Liver (tissue), 3 donors: ENCODE results near the gene CCDC60.

Experiments used
- GABPA ChIP-seq, 2 donors: IDR thresholded peaks in 1 of 2; conservative IDR thresholded peaks in 1 of 2; 2 replicates each; pipeline ENCODE4 v1.6.1; 2016; ENCODE audit warnings: antibody characterized with exemption in 2 of 2, mild to moderate bottlenecking in 1 of 2, moderate library complexity in 1 of 2
- HNF4G ChIP-seq: IDR thresholded peaks from 2 replicates; pipeline ENCODE4 v1.6.1; 2016; ENCODE audit warnings: antibody characterized with exemption
- JUND ChIP-seq, 2 donors: IDR thresholded peaks; 2 replicates each; pipeline ENCODE4 v1.6.1; 2016; ENCODE audit warnings: antibody characterized with exemption in 2 of 2
- NR2F2 ChIP-seq: IDR thresholded peaks from 2 replicates; pipeline ENCODE4 v1.6.1; 2016; ENCODE audit warnings: antibody characterized with exemption
- RAD21 ChIP-seq, 2 donors: IDR thresholded peaks; 2 replicates each; pipeline ENCODE4 v1.6.1; 2016; ENCODE audit warnings: antibody characterized with exemption in 2 of 2, mild to moderate bottlenecking in 2 of 2
- RXRA ChIP-seq, 2 donors: IDR thresholded peaks; 2 replicates each; pipeline ENCODE4 v1.6.1; 2017 to 2018; ENCODE audit warnings: antibody characterized with exemption in 2 of 2, mild to moderate bottlenecking in 1 of 2
- SP1 ChIP-seq: IDR thresholded peaks from 2 replicates; pipeline ENCODE4 v1.6.1; 2018; ENCODE audit warnings: antibody characterized with exemption, mild to moderate bottlenecking
- TAF1 ChIP-seq: conservative IDR thresholded peaks from 2 replicates; pipeline ENCODE4 v1.6.1; 2016; ENCODE audit warnings: antibody characterized with exemption, mild to moderate bottlenecking
- YY1 ChIP-seq: IDR thresholded peaks from 2 replicates; pipeline ENCODE4 v1.6.1; 2016; ENCODE audit warnings: antibody characterized with exemption, mild to moderate bottlenecking
- TF ChIP-seq, protein P1 (sequence below): IDR thresholded peaks from 2 replicates; pipeline ENCODE4 v1.6.1; 2016; ENCODE audit warnings: antibody characterized with exemption
- TF ChIP-seq, protein P2 (sequence below): fragments of 150-350 bp; IDR thresholded peaks from 2 replicates; pipeline ENCODE4 v1.5.1; 2017; ENCODE audit warnings: improper control_type of control experiment, low read depth, low read length; ENCODE audit not compliant: missing input control
- donor health status: healthy.
- donor health status: healthy.

DNA sequence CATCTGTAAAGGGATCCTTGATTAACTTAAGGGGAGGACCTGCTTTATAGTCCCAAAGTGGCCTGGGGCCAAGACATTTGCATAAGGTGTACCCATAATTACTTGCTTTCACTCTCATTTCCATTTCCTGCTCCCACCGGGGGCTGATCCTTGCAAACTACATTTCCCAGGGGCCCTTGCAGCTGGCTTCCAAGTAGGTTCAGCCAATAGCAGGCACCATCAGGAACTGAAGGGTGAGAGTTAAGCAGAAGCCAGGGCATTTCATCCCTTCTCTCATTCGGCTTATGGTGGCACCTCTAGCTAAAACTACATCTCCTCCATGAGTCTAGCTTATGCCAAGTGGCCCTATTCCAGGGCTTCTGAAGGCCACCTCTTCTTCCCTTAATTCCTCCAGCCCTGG is 88.8 kb downstream of the CCDC60 start:
- TF ChIP-seq RXRA (IDR thresholded peaks at IDR 0.05) = no peak
- no peak for TF ChIP-seq SP1
- TF ChIP-seq, protein P1, sequence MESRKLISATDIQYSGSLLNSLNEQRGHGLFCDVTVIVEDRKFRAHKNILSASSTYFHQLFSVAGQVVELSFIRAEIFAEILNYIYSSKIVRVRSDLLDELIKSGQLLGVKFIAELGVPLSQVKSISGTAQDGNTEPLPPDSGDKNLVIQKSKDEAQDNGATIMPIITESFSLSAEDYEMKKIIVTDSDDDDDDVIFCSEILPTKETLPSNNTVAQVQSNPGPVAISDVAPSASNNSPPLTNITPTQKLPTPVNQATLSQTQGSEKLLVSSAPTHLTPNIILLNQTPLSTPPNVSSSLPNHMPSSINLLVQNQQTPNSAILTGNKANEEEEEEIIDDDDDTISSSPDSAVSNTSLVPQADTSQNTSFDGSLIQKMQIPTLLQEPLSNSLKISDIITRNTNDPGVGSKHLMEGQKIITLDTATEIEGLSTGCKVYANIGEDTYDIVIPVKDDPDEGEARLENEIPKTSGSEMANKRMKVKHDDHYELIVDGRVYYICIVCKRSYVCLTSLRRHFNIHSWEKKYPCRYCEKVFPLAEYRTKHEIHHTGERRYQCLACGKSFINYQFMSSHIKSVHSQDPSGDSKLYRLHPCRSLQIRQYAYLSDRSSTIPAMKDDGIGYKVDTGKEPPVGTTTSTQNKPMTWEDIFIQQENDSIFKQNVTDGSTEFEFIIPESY = no peak
- TF ChIP-seq, protein P2, sequence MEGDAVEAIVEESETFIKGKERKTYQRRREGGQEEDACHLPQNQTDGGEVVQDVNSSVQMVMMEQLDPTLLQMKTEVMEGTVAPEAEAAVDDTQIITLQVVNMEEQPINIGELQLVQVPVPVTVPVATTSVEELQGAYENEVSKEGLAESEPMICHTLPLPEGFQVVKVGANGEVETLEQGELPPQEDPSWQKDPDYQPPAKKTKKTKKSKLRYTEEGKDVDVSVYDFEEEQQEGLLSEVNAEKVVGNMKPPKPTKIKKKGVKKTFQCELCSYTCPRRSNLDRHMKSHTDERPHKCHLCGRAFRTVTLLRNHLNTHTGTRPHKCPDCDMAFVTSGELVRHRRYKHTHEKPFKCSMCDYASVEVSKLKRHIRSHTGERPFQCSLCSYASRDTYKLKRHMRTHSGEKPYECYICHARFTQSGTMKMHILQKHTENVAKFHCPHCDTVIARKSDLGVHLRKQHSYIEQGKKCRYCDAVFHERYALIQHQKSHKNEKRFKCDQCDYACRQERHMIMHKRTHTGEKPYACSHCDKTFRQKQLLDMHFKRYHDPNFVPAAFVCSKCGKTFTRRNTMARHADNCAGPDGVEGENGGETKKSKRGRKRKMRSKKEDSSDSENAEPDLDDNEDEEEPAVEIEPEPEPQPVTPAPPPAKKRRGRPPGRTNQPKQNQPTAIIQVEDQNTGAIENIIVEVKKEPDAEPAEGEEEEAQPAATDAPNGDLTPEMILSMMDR = no peak
- TF ChIP-seq YY1 = no peak
- TF ChIP-seq JUND (IDR thresholded peaks at IDR 0.05) = no peak
- TF ChIP-seq TAF1 = no peak
- TF ChIP-seq RAD21 (IDR thresholded peaks at IDR 0.05) = no peak
- TF ChIP-seq NR2F2 = no peak
- TF ChIP-seq HNF4G = no peak
- no peak for TF ChIP-seq GABPA (IDR thresholded peaks at IDR 0.05 in 1 of 2, conservative IDR thresholded peaks at IDR 0.05 in 1 of 2)
